GDM1 (cell line): Measurements from ENCODE around the gene TMEM74B.
"Not testable (repeated sequence)": the region's sequence is repeated elsewhere in the genome, so short reads cannot be mapped to it uniquely, and the experiment has no call there.

Experiments
- DNase-seq: peaks from one replicate; lab custom pipeline; 2025; lab: John Stamatoyannopoulos, UW

The TMEM74B gene

GRCh38 chr20:1184638-1185315 lies at the start of gene TMEM74B:
TMEM74B (minus strand) TSS chr20:1184981; CDS start chr20:1183801, 1,180 bp downstream.
- DNase-seq = no peak

GRCh38 chr20:1232286-1233111 lies 47.7 kb upstream of the TMEM74B start:
- DNase-seq = no peak

- DNase-seq = no peak
Measured at GRCh38 chr20:1229541-1229940, 44.8 kb upstream of the TMEM74B start.

DNA sequence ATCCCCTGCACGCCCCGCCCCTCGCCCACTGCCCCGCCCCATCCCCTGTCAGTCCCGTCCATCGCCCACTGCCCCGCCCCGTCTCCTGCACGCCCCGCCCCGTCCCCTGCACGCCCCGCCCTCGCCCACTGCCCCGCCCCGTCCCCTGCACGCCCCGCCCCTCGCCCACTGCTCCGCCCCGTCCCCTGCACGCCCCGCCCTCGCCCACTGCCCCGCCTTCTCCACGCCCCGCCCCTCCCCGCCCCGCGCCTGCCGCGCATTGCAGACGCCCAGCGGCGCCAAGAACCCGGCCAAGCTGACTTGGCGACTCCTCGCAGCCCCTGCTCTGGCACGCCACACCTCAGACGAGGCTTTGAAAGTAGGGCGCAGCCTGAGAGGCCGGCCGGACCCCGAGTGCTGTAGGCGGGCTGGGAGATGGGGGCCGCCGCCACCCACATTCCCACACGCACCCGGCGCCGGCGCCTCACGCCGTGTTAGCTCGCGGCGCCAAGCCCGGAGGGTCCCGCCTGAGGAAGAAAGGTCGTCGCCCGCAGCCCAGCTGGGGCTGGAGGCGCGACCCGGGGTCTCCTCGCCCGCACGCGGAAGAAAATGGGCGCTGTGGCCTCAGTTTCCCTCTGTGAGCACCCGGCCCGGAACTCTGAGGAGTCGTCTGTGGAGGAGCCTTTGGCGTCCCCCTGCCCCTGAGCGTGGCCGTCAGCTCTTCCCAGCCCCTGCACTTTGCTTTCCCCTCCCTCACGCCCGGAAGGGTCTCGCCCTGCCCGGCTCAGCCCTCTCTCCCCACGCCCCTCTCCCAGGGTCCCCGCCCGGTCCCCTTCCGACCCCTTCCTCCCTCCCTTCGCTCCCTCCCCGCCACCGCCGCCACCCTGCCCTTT lies 41.2 kb upstream of the TMEM74B start, which contains the start of gene RAD21L1:
Gene RAD21L1 (plus strand): TSS at position 262 of the 872 bp plus-strand sequence. CDS start 2,410 bp downstream, outside the sequence.
- DNase-seq = peak; percentile 70

DNA sequence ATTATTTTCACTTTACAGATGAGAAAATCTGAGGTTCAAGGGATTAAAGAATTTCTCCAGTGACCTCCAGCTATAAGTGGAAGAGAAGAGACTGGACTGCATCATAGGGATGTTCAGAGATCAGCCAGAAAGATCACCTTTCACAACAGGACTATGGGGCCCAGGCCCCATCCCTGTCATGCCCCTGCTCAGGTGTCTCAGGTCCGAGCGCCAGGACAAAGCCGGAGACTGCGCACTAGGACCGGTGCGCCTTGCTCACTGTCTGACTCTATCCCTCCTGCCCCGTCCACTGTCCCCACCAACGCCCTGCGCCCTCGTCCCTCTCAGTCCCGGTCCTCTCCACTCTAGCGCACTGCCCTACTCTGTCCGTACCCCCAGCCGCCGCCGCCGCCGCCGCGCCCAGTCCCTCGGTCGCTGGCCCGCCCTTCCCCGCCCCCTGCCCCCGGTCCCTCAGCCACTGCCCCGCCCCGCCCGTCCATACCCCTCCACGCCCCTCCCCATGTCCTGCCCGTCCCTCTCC lies 40.5 kb upstream of the TMEM74B start:
- no peak for DNase-seq

GRCh38 chr20:1224205-1224890 lies 39.6 kb upstream of the TMEM74B start:
- DNase-seq = no peak

GRCh38 chr20:1222750-1223149 lies 38.0 kb upstream of the TMEM74B start:
- not testable (repeated sequence) for DNase-seq

GRCh38 chr20:1216527-1217427 lies 32.0 kb upstream of the TMEM74B start:
- not testable (repeated sequence) for DNase-seq

GRCh38 chr20:1215386-1216170 lies 30.8 kb upstream of the TMEM74B start:
- peak; percentile 12 for DNase-seq

GRCh38 chr20:1214838-1215261 lies 30.1 kb upstream of the TMEM74B start:
- no peak for DNase-seq

GRCh38 chr20:1212607-1213396 lies 28.0 kb upstream of the TMEM74B start:
- peak; percentile 72 for DNase-seq

DNA sequence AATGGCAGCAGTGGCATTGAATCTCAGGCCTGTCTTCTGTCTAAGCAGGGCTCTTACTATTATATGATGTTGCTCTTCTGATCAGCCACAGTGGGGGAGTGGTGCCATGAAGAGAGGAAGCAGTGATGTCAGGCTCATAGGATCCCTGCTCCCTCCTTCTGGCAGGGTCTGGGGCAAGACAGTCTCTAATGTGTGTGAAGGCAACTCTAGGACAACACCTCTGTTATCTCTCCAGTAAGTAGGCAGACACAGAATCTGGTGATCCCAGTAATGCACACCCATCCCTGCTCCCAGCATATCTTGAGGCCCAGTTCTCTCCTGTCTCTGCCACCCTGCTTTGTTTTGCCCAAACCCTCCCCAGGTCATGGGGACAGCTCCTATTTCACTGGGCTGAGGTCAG lies 27.2 kb upstream of the TMEM74B start:
- DNase-seq = no peak

- no peak for DNase-seq
Measured at GRCh38 chr20:1210501-1210900, 25.7 kb upstream of the TMEM74B start.

DNA sequence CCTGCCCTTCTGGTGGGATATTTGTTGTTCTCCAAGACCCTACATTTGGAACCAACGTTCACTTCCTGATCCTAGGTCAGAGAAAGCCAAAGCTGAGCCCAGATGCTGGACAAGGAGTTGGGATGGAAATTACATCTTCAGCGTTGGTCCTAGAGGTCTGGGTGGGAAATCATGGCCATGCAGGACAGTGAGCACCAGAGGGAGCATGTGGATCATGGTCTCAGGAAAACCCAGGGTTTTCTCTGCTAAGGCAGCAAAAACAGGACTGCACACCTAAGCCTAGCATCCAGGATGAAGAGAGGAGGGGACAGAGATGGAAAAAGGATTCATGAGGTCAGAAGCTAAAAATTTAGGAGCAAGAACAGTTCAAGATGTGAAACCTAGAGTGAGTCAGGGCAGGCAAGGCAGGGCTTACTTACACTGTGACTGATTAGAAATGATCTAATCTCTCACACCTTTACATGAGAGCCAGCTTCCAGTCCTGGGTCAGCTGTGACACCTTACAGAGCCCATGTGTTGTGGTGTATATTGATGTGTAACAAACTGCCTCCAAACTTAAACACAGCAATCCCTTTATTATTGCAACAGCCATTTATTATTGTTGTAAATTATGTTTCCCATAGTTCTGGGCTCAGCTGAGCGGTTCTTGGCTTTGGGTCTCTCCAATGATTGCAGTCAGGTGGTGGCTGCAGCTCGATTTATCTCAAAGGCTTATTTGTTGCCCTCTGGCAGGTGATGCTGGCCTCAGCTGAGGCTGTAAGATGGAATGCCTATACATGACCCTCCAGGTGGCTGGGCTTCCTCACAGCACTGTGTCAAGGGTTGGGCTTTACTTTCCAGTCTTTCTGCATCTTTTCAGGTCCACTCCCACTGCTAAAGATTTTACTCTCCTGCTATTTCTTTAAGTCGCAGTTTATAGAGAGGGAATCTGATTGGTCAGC lies 24.9 kb upstream of the TMEM74B start:
- DNase-seq = no peak

- no peak for DNase-seq
Measured at GRCh38 chr20:1207293-1207878, 22.6 kb upstream of the TMEM74B start.

DNA sequence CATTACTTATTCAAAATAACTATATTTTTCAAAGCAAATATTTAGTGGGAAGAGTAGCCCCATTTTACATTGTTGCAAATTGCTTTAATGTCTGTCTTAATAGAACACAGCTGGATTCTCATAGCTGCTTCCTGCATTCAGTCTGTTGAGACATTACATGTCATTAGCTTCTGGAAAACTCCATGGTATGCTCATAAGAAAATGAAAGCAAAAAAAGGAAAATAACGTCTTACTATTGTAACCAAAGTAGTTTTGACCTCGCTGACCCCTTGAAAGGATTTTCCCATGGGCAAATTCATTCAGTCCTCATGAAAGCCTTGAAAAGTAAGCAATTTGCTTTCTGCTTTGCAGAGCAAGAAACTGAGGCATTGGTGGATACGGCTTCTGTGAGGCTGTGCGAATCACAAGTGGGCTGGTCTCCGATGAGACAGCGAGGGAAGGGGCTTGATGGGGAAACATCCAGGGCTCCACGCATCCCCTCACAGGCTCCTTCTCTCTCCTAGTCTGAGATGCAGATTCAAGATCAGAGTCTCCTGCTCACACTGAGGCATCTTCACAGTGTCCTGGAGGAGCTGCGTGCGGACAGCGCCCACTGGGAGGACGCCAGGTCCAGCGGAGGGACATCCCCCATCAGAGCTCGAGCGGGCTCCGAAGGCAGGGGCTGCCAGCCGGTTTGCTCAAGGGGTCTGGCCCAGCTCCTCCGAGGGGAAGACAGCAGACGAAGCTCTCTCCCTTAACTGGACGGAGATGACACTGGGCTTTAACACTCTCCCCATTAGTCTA lies 21.8 kb upstream of the TMEM74B start:
- DNase-seq = no peak
